Measurements from ENCODE around the gene RPTOR. TPM values are rescaled to one million over a fixed set of nuclear protein-coding genes. Genes with fewer than 3 reads are reported as not detected.

RPTOR gene
- total and polyA plus RNA-seq, 10 of the 15 experiments (the other 5 are each of a cell fraction or from before 2014, with no cell fraction given): 0.18 to 32.1 (median 7.8) TPM

DNA sequence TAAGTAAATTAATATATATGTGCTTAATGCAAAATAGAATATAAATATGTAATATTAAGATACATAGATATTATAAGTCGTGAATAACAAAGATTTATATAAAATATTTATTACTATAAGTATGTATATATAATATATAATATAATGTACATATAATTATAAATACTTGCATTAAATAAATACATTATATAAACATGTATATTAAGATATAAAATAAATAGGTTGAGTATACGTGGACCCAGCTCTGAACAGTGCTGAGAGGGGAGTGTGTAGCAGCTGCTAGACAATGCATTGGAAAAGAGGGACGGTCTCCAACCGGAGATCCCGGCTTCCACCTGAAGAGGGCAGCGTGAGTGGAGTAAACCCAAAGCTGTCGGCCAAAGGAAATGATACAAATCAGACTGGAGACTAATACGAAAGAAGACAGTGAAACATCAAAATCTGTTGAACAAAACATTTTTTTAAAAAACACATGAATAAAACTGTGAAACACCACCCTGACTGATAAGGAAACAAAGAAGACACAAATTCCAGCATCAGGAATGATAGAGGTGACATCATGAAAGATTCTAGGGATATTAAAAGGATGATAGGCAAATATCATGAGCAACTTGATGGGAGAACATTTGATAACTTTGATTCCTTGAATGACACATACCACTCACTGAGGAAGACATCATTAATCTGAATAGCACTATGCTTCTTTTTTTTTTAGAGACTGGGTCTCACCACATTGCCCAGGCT lies 321.6 kb downstream of the RPTOR start (continued):
- TF ChIP-seq, protein P1, sequence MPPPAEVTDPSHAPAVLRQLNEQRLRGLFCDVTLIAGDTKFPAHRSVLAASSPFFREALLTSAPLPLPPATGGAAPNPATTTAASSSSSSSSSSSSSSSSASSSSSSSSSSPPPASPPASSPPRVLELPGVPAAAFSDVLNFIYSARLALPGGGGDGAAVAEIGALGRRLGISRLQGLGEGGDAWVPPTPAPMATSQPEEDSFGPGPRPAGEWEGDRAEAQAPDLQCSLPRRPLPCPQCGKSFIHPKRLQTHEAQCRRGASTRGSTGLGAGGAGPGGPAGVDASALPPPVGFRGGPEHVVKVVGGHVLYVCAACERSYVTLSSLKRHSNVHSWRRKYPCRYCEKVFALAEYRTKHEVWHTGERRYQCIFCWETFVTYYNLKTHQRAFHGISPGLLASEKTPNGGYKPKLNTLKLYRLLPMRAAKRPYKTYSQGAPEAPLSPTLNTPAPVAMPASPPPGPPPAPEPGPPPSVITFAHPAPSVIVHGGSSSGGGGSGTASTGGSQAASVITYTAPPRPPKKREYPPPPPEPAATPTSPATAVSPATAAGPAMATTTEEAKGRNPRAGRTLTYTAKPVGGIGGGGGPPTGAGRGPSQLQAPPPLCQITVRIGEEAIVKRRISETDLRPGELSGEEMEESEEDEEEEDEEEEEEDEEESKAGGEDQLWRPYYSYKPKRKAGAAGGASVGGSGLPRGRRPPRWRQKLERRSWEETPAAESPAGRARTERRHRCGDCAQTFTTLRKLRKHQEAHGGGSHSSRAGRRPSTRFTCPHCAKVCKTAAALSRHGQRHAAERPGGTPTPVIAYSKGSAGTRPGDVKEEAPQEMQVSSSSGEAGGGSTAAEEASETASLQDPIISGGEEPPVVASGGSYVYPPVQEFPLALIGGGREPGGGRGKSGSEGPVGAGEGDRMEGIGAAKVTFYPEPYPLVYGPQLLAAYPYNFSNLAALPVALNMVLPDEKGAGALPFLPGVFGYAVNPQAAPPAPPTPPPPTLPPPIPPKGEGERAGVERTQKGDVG (CRISPR knock-in tag; IDR thresholded peaks at IDR 0.05): no peak
- TF ChIP-seq MXI1 (IDR thresholded peaks at IDR 0.05; ENCODE audit: low read depth, low read length): no peak
- no peak for TF ChIP-seq CUX1 (IDR thresholded peaks at IDR 0.05; ENCODE audit: insufficient replicate concordance, low read depth, low read length)
- peak; percentile 79 for TF ChIP-seq SMC3 (IDR thresholded peaks at IDR 0.05; ENCODE audit: borderline replicate concordance, low read length)
- 0 out of 2 replicates have a peak, but pooled peaks have one; percentile 26 for TF ChIP-seq ATF7 (IDR thresholded peaks at IDR 0.05; ENCODE audit: low read depth)
- TF ChIP-seq PRDM15 (CRISPR knock-in tag; IDR thresholded peaks at IDR 0.05): no peak
- no peak for TF ChIP-seq HSF1 (IDR thresholded peaks at IDR 0.05; ENCODE audit: low read depth, low read length)
- TF ChIP-seq, protein P2, sequence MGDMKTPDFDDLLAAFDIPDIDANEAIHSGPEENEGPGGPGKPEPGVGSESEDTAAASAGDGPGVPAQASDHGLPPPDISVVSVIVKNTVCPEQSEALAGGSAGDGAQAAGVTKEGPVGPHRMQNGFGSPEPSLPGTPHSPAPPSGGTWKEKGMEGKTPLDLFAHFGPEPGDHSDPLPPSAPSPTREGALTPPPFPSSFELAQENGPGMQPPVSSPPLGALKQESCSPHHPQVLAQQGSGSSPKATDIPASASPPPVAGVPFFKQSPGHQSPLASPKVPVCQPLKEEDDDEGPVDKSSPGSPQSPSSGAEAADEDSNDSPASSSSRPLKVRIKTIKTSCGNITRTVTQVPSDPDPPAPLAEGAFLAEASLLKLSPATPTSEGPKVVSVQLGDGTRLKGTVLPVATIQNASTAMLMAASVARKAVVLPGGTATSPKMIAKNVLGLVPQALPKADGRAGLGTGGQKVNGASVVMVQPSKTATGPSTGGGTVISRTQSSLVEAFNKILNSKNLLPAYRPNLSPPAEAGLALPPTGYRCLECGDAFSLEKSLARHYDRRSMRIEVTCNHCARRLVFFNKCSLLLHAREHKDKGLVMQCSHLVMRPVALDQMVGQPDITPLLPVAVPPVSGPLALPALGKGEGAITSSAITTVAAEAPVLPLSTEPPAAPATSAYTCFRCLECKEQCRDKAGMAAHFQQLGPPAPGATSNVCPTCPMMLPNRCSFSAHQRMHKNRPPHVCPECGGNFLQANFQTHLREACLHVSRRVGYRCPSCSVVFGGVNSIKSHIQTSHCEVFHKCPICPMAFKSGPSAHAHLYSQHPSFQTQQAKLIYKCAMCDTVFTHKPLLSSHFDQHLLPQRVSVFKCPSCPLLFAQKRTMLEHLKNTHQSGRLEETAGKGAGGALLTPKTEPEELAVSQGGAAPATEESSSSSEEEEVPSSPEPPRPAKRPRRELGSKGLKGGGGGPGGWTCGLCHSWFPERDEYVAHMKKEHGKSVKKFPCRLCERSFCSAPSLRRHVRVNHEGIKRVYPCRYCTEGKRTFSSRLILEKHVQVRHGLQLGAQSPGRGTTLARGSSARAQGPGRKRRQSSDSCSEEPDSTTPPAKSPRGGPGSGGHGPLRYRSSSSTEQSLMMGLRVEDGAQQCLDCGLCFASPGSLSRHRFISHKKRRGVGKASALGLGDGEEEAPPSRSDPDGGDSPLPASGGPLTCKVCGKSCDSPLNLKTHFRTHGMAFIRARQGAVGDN (IDR thresholded peaks at IDR 0.05): no peak
